Measurements from ENCODE around the gene CREM.
A peak's percentile ranks its signal among the peaks of the same experiment; 100 is the strongest.

CREM gene

DNA sequence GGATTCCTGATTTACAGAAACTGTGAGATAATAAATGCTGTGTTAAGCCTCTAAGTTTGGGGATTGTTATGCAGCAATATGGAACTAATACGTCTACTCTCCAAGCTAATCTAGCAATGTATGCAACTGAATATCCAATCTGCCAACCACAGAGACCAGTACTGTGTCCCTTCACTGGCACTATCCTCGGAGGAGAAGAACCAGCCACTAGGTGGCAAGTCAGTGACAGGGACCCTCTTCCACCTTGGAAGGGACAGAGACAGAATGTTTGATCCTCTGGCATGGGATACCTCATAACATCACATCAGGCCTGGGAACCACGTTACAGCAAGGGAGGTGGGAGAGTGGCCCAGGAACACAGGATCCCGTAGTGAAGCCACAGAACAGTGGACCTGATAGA lies 96.4 kb downstream of the CREM start:
- no peak for DNase-seq

- no peak for DNase-seq
Observed at GRCh38 chr10:35224045-35224740, 97.5 kb downstream of the CREM start.

DNA sequence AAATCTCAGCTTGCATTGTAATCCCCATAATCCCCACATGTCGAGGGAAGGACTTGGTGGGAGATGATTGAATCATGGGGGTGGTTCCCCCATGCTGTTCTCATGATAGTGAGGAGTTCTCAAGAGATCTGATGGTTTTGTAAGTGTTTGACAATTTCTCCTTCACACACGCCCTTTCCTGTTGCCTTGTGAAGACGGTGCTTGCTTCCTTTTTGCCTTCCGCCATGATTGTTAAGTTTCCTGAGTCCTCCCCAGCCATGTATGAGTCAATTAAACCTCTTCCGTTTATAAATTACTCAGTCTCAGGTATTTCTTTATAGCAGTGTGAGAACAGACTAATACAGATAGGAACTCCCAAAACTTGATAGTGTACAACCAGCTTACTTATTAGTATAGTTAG lies 98.6 kb downstream of the CREM start:
- no peak for DNase-seq

DNA sequence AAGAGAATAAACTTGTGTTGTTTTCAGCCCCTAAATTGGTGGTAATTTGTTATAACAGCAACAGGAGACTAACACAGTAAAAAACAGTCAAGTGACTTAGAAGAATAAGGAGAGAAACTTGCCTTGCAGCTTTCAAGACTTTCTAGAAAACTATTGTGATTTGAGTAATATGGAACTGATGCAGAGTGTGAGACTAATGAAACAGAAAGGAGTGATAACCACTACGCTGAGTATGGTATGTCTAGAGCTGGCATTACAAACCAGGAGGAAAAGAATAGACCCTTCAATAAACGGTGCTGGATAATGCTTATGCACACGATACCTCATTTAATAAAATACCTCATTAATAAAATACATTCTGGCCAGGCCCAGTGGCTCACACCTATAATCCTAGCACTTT lies 99.9 kb downstream of the CREM start:
- no peak for DNase-seq

- DNase-seq: no peak
Observed at GRCh38 chr10:35228058-35228457, 101.4 kb downstream of the CREM start.

GRCh38 chr10:35231646-35232045 lies 105.0 kb downstream of the CREM start:
- DNase-seq: no peak

DNA sequence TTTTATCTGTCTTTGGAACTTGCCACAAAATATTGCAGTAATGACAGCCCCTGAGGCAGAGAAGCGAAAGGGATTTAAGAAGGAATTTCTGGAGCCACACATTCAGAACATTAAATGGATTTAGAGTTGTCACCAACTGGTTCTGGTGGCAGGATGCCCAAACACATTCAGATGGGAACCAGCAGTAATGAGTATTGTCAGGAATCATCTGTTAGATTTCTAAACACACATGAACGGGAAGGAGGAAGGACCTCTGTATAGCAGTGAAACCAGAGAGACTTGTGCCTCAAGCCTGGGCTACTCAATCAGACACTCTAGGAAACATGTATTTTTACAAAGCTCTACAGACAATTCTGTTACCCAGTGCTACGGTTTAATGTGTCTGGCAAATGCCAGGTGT lies 105.9 kb downstream of the CREM start:
- no peak for DNase-seq

- DNase-seq: no peak
Observed at GRCh38 chr10:35234073-35234472, 107.4 kb downstream of the CREM start.

- no peak for DNase-seq
Observed at GRCh38 chr10:35236739-35237138, 110.1 kb downstream of the CREM start.

DNA sequence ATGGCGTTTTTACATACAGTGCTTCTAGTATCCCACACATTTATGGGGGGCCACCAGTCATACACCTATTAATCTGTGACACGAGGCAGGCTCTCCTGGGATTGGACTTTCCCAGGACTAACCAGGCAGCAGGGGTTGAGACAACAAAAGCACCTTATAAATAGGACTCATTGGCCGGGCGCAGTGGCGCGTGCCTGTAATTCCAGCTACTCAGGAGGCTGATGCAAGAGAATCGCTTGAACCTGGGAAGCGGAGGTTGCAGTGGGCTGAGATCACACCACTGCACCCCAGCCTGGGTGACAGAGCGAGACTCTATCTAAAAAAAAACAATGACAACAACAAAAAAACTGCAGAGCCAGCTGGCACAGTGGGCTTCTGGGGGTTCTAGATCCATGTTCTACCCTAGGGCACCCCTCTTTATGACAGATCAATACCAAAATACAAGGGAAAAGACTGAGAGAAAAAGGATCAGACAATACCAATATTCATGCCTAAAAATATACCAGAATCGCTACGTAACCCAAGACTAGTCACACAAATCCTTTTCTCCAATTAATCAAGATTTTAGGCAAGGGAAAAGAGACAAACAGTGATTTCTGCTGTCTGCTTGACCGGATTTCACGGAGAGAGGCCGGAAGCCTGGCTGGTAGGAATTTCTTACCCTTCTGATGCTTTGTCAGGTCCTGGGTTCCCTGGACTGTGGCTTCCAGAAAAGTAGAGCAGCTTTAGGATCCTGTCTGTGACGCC lies 111.3 kb downstream of the CREM start:
- DNase-seq: no peak

DNA sequence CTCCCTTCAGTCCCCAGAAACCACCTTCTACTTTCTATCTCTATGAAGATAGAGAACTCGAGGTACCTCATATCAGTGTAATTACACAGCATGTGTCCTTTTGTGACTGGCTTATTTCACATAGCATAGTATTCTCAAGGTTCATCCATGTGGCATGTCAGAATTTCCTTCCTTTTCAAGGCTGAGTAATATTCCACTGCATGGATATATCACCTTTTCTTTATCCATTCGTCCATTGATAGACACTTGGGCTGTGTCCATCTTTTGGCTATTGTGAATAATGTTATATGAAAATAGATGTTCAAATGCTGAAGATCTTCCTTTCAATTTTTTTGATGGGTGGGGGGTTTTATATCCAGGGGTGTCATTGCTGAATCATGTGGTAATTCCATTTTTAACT lies 117.9 kb downstream of the CREM start:
- no peak for DNase-seq

DNA sequence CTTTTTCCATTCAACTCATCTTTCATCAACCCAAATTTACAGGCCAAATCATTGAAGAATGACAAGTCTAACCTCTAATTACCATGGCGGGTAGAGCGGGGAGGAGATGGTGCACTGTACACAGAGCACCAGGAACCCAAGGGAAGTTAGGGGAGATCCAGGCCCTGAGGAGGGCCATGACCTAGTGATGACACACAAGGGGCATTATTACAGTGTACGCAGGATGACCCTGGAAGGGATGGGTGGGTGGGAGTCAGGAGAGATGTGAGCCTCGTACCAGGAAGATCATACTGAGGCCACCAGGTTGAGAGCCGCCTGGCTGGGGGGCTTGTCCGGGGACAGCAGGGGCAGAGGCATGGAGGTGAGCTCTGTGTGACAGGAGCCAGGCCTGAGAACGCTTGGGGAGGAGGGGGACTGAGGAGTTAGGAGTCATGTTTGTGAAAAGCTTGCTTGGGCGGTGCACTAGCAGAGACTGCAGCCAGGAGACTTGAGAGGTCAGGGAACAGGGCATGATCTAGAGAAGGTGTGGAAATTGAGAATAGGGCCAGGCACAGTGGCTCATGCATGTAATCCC lies 120.2 kb downstream of the CREM start:
- no peak for DNase-seq

DNA sequence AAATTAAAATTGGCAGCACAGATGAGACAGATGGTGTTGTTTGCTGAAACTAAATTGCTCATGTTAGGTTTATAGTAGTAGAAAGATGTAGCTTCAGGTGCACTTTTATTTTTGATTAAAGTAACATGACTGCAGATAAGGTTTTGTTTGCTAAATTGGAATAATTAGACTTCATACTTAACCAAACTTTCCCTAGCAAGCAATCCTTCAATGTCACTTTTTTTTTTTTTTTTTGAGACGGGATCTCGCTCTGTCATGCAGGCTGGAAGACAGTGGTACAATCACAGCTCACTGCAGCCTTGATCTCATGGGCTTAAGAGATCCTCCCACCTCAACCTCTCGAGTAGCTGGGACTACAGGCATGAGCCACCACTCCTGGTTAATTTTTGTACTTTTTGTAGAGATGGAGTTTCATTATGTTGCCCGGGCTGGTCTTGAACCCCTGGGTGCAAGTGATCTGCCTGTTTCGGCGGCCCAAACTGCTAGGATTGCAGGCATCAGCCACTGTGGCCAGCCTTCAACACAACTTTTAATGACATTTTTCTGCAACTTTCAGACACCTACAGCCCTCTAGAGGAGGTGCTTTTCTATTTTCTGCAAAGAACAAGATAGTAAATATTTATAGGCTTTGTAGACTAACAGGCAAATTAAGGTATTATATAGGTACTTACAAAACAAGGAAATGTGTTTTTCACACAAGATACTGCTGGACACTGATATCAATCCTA lies 124.9 kb downstream of the CREM start:
- DNase-seq: no peak

DNA sequence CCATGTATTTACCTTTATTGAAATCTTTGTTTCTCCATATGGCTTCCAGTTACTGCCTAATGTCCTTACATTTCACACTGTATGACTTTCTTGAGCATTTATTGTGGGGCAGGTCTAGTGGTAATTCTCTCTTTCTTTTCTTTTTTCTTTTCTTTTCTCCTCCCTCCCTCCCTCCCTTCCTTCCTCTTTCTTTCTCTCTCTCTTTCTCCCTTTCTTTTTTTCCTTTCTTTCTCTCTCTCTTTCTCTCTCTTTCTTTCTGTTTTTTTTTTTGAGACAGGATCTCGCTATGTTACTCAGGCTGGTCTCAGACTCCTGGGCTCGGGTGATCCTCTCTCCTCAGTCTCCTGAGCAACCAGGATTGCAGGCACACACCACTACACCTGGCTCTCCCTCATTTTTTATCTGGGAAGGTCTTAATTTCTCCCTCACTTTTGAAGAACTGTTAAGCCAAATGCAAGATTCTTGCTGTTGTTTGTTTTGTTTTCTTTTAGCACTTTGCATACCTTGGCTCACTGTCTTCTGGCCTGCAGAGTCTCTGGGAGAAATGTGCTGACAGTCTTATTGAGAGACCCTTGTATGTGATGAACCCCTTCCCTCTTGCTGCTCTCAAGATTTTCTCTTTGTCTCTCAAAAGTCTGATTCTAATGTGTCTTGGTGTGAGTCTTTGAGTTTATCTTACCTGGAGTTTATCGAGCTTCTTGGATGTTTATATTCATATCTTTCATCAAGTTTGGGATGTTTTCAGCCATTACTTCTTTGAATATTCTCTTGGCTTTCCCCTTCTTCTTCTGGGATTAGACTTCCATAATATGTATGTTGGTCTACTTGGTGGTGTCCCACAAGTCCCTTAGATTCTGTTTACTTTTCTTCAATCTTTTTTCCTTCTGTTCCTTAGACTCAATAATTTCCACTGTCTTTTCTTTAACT lies 130.7 kb downstream of the CREM start:
- DNase-seq: no peak

GRCh38 chr10:35259769-35260397 lies 133.2 kb downstream of the CREM start:
- DNase-seq: peak; percentile 15

GRCh38 chr10:35262436-35262835 lies 135.8 kb downstream of the CREM start:
- DNase-seq: no peak

Data from activated CD4-positive, alpha-beta T cell treated with anti-CD3 and anti-CD28 coated beads for 48 hours (primary cell).